OCI-LY7 (cell line): ENCODE results near the gene AKAP12. TPM values are rescaled to one million over a fixed set of nuclear protein-coding genes. Genes with fewer than 3 reads are reported as not detected.

Source experiments
- BruUV-seq: library from RNA; stranded (reverse); fragments of 400-500 nt; replicated peaks from 2 replicates; lab custom pipeline; 2021; lab: Mats Ljungman, UMichigan
- CTCF ChIA-PET: fragments of 300-600 bp; sonication (Branson Sonifier 250); formaldehyde crosslinking; loops from one replicate; lab custom pipeline; 2022; ENCODE audit warnings: antibody characterized with exemption; ENCODE audit not compliant: unreplicated experiment; lab: Charles Lee
- POLR2A ChIA-PET: fragments of 300-600 bp; sonication (Branson Sonifier 250); formaldehyde crosslinking; loops from one replicate; lab custom pipeline; 2022; ENCODE audit warnings: antibody characterized with exemption; lab: Charles Lee
- DNase-seq: peaks from one replicate; pipeline ENCODE4 v3.0.0-alpha.2; 2015; ENCODE audit warnings: low spot score
- H2AFZ ChIP-seq: fragments of 200-600 bp; sonication (generic), shearing (Covaris generic); 2 replicates; pipeline ENCODE4 v1.6.1; 2014; ENCODE audit warnings: mild to moderate bottlenecking, antibody characterized with exemption, low read length, moderate library complexity
- H3K27ac ChIP-seq: fragments of 200-600 bp; sonication (generic); 2 replicates; pipeline ENCODE4 v1.5.1; 2014; ENCODE audit warnings: mixed run types, low read depth, mild to moderate bottlenecking, moderate library complexity, low read length, inconsistent platforms; ENCODE audit not compliant: poor library complexity, severe bottlenecking
- H3K36me3 ChIP-seq: fragments of 200-600 bp; sonication (generic); 2 replicates; pipeline ENCODE4 v1.6.1; 2014; ENCODE audit warnings: mild to moderate bottlenecking, antibody characterized with exemption, low read length, moderate library complexity, mixed read lengths; ENCODE audit not compliant: insufficient read depth
- H3K4me1 ChIP-seq: fragments of 200-600 bp; sonication (generic); 2 replicates; pipeline ENCODE4 v1.5.1; 2014; ENCODE audit warnings: mild to moderate bottlenecking, low read length; ENCODE audit not compliant: insufficient read depth, poor library complexity, severe bottlenecking
- H3K4me2 ChIP-seq: fragments of 200-600 bp; sonication (generic); 2 replicates; pipeline ENCODE4 v1.6.1; 2014; ENCODE audit warnings: mild to moderate bottlenecking, low read length
- H3K4me3 ChIP-seq: fragments of 200-600 bp; sonication (generic); 2 replicates; pipeline ENCODE4 v1.5.1; 2014; ENCODE audit warnings: mild to moderate bottlenecking, low read depth, low read length; ENCODE audit not compliant: poor library complexity, severe bottlenecking
- H3K79me2 ChIP-seq: fragments of 200-600 bp; sonication (generic); 2 replicates; pipeline ENCODE4 v1.6.1; 2016; ENCODE audit warnings: low read depth, mild to moderate bottlenecking, low read length, moderate library complexity, mixed read lengths; ENCODE audit not compliant: insufficient read depth
- H3K9me2 ChIP-seq: fragments of 200-600 bp; sonication (generic); 2 replicates; pipeline ENCODE4 v1.6.1; 2016; ENCODE audit warnings: mild to moderate bottlenecking, low read length, mixed read lengths; ENCODE audit not compliant: insufficient read depth
- H3K9me3 ChIP-seq: fragments of 200-600 bp; sonication (generic); 2 replicates; pipeline ENCODE4 v1.6.1; 2014; ENCODE audit warnings: mild to moderate bottlenecking, mixed run types, low read length, mixed read lengths
- H4K20me1 ChIP-seq: fragments of 200-600 bp; sonication (generic); 2 replicates; pipeline ENCODE4 v1.6.1; 2014; ENCODE audit warnings: mild to moderate bottlenecking, antibody characterized with exemption, low read length, moderate library complexity, mixed read lengths; ENCODE audit not compliant: insufficient read depth
- CTCF ChIP-seq: fragments of 200-600 bp; sonication (generic); conservative IDR thresholded peaks from 2 replicates; pipeline ENCODE4 v1.5.1; 2014; ENCODE audit warnings: mild to moderate bottlenecking, antibody characterized with exemption, low read length, moderate library complexity, mixed read lengths
- EZH2phosphoT487 ChIP-seq: fragments of 200-600 bp; sonication (generic); IDR thresholded peaks from 2 replicates; pipeline ENCODE4 v1.6.1; 2018; ENCODE audit warnings: low read depth, borderline replicate concordance, mild to moderate bottlenecking, mixed run types, antibody characterized with exemption, low read length, moderate library complexity, mixed read lengths
- intact Hi-C: fragments of 100-400 bp; cut with micrococcal nuclease; formaldehyde crosslinking; loops from one replicate; pipeline ENCODE4 v1.10.0; 2022; ENCODE audit not compliant: unreplicated experiment
- total RNA-seq, 2 experiments: library from RNA; depleted of rRNA in 1 of 2; stranded (reverse); fragments of >200 nt in 1 of 2; shearing (Covaris generic) in 1 of 2; gene quantifications; 2 replicates each; pipeline ENCODE4 v1.2.3, GENCODE V29; 2014 to 2022

AKAP12 gene
- total RNA-seq, 2 experiments from 2014 or later: 0.23 TPM; not detected in 1

GRCh38 chr6:151390276-151390850 lies 150.6 kb downstream of the AKAP12 start:
- intact Hi-C loops: loop anchor here (1.0 to 5.0 kb wide), 3 partner anchors 62 to 1592 kb away; partner anchors contain the start of genes FBXO5 and RMND1
- peaks cover 55% of the 10 kb centered on the region for H3K4me1 ChIP-seq
- peak overlapping the region; percentile 16; the same call in 1 of the 2 replicates for H3K4me2 ChIP-seq
- H3K9me2 ChIP-seq: no peaks in the 10 kb centered on the region
- H3K36me3 ChIP-seq: peaks cover 54% of the 10 kb centered on the region
- TF ChIP-seq EZH2phosphoT487: no peak
- H3K9me3 ChIP-seq: no peaks in the 10 kb centered on the region
- H3K4me3 ChIP-seq: peak overlapping the region; percentile 99
- H2AFZ ChIP-seq: no peak overlapping the region
- peak; percentile 99 for DNase-seq
- no TSS peak for BruUV-seq
- ChIA-PET POLR2A (interaction anchor here (0.5 to 1.7 kb wide), 3 partner anchors 27 to 61 kb away, joined by 3 to 6 read pairs (median 4); partner anchors contain the start of gene RMND1), CTCF (no interaction called here)
- peak overlapping the region; percentile 97 for H3K27ac ChIP-seq
- peaks cover 81% of the 10 kb centered on the region for H3K79me2 ChIP-seq
- peaks cover 29% of the 10 kb centered on the region for H4K20me1 ChIP-seq

- TF ChIP-seq EZH2phosphoT487: no peak
- intact Hi-C loops: loop anchor here (1.0 to 5.0 kb wide), 3 partner anchors 61 to 1591 kb away; partner anchors contain the start of genes FBXO5 and RMND1
- CTCF ChIA-PET: no interaction called here
- Histone ChIP-seq H3K9me3 (no peaks in the 10 kb centered on the region), H4K20me1 (peaks cover 32% of the 10 kb centered on the region), H3K36me3 (peaks cover 54% of the 10 kb centered on the region), H3K4me3 (peak overlapping the region; percentile 99), H3K27ac (peak overlapping the region; percentile 97), H3K79me2 (peaks cover 81% of the 10 kb centered on the region), H2AFZ (no peak overlapping the region; the same call in 1 of the 2 replicates), H3K9me2 (no peaks in the 10 kb centered on the region), H3K4me1 (peaks cover 59% of the 10 kb centered on the region), H3K4me2 (peak overlapping the region; percentile 77)
- peak; percentile 78 for DNase-seq
- BruUV-seq: no TSS peak
- POLR2A ChIA-PET: interaction anchor here (1.7 kb wide), 1 partner anchor 61 kb away, joined by 6 read pairs; the partner anchor contains the start of gene RMND1
Observed at GRCh38 chr6:151390851-151391470, 151.2 kb downstream of the AKAP12 start.

GRCh38 chr6:151391471-151392413 lies 152.0 kb downstream of the AKAP12 start, which contains the start of gene ZBTB2:
ZBTB2 (minus strand) TSS chr6:151391559; CDS start chr6:151373637, 17,922 bp downstream.
- Histone ChIP-seq H3K27ac (peak within 1 kb of the TSS; percentile 97), H3K9me2 (no peaks in the 10 kb centered on the region), H4K20me1 (peaks cover 39% of the 10 kb centered on the region), H3K79me2 (peaks cover 81% of the 10 kb centered on the region), H3K4me2 (peak within 1 kb of the TSS; percentile 81), H3K4me3 (peak within 1 kb of the TSS; percentile 99), H3K4me1 (peaks cover 66% of the 10 kb centered on the region), H2AFZ (no peak within 1 kb of the TSS; the same call in 1 of the 2 replicates), H3K9me3 (no peaks in the 10 kb centered on the region), H3K36me3 (peaks cover 57% of the 10 kb centered on the region)
- no TSS peak for BruUV-seq
- peak; percentile 80 for DNase-seq
- no peak for TF ChIP-seq CTCF
- no peak for TF ChIP-seq EZH2phosphoT487
- POLR2A ChIA-PET: no interaction called here
- CTCF ChIA-PET: no interaction called here
- intact Hi-C loops: loop anchor here (5.0 kb wide), 2 partner anchors 911 to 1591 kb away; partner anchors contain the start of gene FBXO5
